NCI-H187 (cell line): ENCODE data around the gene MCOLN2.
"Not testable (repeated sequence)": the region's sequence is repeated elsewhere in the genome, so short reads cannot be mapped to it uniquely, and the experiment has no call there.

Experiments
- DNase-seq, 2 experiments: peaks; one replicate each; lab custom pipeline; 2025; lab: John Stamatoyannopoulos, UW

MCOLN2 gene

DNA sequence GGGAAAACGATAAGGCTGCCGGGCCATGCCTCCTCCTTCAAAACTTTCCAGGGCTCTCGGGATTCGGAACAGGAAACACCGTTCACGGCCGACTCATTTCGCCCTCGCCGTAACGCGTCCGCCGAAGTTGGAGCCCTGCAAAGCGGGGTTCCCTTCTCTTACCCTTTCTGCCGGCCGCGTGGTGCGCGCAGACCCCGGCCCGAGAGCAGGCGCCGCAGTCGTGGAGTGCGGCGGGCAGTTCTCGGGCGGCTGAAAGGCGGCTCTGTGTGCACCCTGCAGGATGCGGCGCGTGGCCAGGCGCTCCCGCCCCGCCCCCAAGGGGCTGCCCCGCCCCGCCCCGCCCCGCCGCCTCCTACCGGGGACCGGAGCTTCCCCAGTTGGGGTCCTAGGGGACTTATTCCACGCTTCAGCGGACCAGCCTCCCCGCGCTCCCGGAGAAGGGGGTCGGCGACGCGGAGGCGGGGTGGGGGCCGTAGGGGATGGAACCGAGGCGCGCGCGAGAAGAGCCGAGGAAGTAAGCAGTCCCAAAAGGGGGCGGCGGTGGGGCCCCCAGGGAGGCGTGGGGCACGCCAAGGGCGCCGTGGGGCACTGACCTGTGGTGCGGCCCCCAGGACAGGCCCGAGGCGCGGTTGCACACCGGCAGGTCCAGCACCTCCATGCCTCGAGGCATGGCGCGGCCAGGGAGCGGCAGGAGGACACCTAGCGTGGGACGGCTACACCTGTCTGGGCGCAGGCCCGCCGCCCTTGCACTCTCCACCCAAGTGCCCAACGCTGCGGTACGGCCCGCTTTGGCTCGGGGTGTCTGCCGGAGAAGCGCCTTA, at the start of gene MCOLN2:
MCOLN2 (minus strand) TSS at position 268 of the 821 bp plus-strand sequence; CDS start at position 27, 241 bp downstream.
- DNase-seq = no peak

DNA sequence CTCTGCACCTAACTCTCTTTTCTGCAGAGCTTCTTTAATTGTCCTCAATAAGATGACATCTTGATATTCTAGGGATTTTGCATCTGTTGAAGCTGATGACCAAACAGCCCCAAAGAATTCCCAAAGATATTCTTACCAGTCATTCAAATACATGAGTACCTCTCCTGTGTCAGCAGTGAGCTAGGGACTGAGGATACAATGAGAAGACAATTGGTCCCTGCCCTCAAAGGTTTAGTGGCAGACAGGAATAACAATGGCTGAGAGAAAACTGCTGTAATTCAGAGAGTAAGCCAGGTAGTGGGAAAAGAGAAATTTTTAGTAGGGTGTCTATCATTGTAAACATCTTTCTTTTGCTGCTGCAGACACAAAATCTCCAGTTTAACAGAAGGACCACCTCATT, 45.5 kb upstream of the MCOLN2 start:
- DNase-seq = no peak

GRCh38 chr1:85041793-85042192, 44.9 kb upstream of the MCOLN2 start:
- DNase-seq = no peak

- no peak for DNase-seq
These were observed 36.3 kb upstream of the MCOLN2 start for GRCh38 chr1:85033221-85033620.

- DNase-seq = no peak
These were observed 33.6 kb upstream of the MCOLN2 start for GRCh38 chr1:85030536-85030935.

DNA sequence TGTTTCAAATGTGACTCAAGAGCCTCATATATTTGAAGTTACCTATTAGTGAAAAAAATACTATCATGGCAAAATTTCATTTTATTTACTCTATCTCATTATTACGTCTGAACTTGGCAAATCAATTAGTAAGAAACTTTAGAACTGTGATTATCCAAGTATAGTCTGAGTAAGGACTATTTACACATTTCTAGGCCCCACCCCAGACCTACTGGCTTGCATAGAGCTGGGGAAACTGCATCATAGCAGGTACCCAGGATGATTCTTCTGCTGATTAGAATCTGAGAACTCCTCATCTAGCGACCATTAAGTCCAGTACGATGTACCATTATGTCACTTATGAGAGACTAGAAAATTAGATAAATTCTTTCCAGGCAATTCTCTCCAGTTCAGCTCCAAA, 31.2 kb upstream of the MCOLN2 start:
- DNase-seq = no peak

DNA sequence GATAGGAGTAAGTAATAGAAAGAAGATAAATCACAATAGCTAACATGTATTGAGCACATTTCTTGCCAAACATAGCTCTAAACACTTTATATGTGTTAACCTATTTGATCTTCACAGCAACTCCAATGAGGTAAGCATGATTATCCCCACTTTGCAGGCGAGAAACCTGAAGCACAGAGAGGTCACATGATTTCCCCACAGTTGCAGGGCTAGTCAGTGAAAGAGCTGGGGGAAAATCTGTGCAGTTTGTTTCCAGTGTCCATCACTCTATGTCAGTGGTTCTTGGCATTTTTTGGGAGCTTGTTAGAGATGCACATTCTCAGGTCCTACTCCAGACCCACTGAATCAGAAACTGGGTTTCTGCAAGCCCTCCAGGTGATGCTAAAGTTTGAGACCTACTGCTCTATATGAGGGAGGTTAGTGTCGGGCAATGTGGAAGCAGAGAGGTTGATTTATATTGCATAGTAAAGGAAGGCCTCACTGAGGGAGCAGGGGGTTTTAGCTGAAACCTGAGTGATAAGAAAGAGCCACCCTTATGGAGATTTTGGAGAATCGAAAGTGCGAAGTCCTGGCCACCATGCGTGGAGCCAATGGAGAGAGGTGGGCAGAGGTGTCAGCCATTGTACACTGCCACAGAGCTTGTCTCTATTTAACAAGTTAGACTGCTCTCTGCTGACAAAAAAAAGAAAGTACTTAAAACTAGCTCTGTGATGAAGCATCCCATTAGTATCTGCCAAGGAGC, 30.5 kb upstream of the MCOLN2 start:
- DNase-seq = no peak

GRCh38 chr1:85025940-85026339, 29.0 kb upstream of the MCOLN2 start:
- DNase-seq = no peak

GRCh38 chr1:85024736-85025135, 27.8 kb upstream of the MCOLN2 start:
- DNase-seq = no peak

DNA sequence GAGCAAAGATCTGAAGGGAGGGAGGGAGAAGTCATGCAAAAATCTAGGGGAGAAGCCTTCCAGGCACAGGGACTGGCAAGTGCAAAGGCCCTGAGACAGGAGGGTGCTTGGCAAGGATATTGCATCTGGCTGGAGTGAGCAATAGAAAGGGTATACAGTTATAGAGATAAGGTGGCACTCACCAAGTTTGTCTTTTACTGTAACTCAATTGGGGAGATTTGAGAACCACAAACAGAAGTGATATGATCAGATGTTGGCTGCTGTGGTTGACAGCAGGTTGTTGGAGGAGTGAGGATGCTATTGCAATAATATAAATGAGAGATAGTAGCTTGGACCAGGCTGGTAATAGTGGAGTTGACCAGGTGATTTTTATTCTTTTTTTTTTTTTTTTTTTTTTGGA, 25.8 kb upstream of the MCOLN2 start:
- no peak for DNase-seq

DNA sequence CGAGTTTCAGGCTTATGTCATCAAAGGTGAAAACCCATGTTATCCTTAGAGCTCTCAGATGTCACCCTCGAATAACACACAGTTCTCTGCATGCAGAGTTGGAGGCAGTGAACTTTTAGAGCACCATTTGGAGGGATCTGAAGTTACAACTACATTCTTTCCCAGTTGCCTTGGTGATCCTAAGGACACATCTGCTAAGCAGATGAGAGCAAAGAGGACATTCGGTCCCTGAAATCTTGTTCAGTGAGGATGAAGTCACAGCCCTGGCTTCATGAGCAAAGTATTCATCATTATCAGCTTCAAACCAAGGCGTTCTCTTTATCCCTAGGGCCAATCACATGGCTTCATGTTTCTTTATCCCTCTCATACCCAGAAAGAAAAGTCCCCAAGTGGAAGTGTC, 23.1 kb upstream of the MCOLN2 start:
- no peak for DNase-seq

- no peak for DNase-seq
These were observed 18.9 kb upstream of the MCOLN2 start for GRCh38 chr1:85015826-85016225.

GRCh38 chr1:85005641-85006040, 8.7 kb upstream of the MCOLN2 start:
- not testable (repeated sequence) for DNase-seq

DNA sequence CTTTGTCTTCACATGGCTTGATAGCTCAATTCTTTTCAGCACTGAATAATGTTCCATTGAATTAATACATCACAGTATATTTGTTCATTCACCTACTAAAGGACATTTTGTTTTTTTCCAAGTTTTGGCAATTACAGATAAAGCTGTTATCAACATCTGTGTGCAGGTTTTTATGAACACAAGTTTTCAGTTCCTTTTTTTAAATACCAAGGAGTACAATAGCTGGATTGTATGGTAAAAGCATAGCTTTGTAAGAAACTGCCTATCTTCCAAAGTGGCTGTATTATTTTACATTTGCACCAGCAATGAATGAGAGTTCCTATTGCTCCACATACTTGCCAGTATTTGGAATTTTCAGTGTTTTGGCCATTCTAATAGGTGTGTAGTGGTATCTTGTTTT, 4.8 kb upstream of the MCOLN2 start:
- DNase-seq = no peak

DNA sequence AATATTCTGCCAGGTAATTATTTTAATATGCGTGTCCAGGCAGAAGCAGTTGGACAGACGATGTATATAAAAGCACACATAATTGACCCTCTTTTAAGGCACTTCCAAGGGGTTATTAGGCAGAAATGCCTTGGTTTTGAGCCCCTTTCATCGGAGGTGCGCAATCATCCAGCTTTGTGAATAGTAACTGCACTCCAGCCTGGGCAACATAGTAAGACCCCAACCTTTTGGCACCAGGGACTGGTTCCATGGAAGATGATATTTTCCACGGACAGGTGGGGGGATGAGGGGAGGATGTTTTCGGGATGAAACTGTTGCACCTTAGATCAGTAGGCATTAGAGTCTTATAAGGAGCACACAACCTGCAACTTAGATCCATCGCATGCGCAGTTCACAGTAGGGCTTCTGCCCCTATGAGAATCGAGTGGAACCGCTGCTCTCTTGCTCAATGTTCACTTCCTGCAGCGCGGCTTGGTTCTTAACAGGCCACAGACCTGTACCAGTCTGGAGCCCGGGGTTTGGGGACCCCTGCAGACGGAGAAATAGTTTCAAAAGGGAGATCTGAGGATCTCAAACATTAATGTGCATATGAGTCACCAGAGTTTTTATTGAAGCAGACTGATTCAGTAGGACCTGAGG, 1.8 kb upstream of the MCOLN2 start:
- no peak for DNase-seq

DNA sequence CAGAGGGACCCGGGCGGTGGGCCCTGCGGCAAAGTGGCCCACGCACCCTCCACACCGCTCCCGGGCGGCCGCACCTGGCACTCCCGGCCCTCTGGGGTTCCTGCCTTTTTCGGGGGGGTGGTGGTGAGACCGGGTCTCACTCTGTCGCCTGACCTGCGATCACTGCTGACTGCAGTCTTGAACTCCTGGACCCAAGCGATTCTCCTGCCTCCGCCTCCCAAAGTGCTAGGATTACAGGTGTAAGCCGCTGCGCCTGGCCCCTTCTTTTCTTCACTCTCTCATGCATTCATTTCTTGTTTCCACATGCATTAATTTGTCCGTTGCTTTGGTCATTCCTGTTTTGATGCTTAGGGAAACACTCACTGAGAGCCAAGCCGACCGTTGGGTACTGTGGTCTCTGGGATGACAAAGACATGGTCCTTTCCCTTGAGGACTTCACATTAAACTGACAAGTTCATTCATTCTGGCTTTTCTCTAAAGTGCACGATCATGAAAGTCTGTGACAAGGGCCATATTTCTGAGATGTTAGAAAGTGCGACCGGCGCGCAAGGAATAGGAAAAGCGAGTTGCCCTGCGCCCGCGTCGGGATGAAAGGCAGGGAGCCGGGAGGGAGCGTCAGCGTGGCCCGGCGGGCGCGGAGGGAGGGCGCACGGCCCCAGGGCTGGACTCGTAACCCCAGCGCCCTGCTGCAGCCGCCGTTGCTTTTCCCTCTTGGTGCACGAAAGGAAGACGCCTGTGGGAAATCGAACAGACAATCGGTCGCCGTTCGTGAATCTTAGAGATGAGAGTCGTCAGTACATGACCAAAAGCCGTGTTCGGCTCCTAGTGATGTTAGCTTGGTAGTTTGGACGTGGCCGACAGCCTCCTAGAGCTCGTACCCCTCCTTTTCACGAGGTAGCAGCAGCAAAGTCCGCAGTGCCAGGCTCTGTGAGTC, 1.0 kb upstream of the MCOLN2 start:
- DNase-seq = no peak

- DNase-seq = no peak
These were observed 1.2 kb downstream of the MCOLN2 start for GRCh38 chr1:84995484-84996334.

DNA sequence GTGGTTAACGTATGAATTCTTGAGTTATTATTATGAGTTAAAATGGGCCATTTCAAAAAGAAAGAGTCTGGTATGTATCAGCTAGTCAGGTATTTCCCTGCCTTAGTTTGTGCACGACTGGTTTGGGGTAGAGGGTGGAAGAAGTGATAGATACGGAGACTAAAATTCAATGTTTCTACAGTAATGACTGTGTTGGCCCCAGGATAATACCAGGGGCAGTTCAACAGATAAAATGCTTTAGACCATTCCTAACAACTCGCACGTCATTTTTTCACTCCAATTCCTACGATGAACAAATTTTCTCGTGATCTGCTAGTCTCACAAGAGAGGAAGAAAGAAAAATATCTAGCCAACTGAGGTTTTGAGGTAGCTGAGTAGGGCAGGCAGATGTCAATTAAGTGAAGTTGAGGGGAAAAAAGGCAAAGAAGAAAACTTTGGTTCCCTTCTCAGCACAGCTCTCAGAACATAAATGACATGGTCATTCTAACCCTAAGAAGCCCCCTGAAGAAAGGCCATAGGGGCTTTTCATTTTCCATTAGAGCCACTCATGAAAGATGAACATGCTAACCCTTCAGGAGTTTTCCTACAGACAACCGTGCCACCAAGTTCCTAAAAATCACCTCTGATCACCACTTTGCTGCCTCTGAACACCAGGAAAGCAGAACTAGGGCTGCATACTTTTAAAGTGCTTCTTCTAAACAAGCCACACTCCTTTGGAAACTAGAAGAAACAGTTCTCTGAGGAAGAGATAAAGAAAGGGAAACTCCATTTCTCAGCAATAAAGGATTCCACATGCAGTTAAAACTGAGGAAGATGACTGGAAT, 5.6 kb downstream of the MCOLN2 start:
- DNase-seq = no peak

- no peak for DNase-seq
These were observed 8.3 kb downstream of the MCOLN2 start for GRCh38 chr1:84988588-84988987.

DNA sequence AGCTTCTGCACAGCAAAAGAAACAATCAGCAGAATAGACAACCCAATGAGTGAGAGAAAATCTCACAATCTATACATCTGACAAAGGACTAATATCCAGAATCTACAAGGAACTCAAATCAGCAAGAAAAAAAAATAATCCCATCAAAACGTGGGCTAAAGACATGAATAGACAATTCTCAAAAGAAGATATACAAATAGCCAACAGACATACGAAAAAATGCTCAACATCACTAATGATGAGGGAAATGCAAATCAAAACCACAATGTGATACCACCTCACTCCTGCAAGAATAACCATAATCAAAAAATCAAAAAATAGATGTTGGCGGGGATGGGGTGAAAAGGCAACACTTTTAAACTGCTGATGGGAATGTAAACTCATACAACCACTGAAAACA, 10.4 kb downstream of the MCOLN2 start:
- DNase-seq = not testable (repeated sequence)
